GM12878 (cell line): ENCODE data around the gene HTRA3.

Experiments used
- BCLAF1 ChIP-seq: fragments of 450-650 bp; IDR thresholded peaks from 2 replicates; pipeline ENCODE4 v1.6.1; 2017; ENCODE audit warnings: antibody characterized with exemption, mild to moderate bottlenecking, moderate library complexity
- CTCF ChIP-seq, 3 experiments: IDR thresholded peaks in 2 of 3; conservative IDR thresholded peaks in 1 of 3; 2 replicates each; pipeline ENCODE4 v1.5.1; 2011; ENCODE audit warnings: low read depth in 3 of 3, low read length in 3 of 3, mild to moderate bottlenecking in 3 of 3, control low read depth in 2 of 3, moderate library complexity in 2 of 3, inconsistent platforms in 1 of 3, mixed read lengths in 1 of 3; ENCODE audit not compliant: control insufficient read depth in 2 of 3, insufficient read depth in 1 of 3; ENCODE audit errors: extremely low read depth in 1 of 3
- EP300 ChIP-seq, 2 experiments: fragments of 150-350 bp in 1 of 2; IDR thresholded peaks; 2 replicates each; pipeline ENCODE4 v1.6.1; 2011 to 2012; ENCODE audit warnings: low read depth in 2 of 2, low read length in 2 of 2, borderline replicate concordance in 1 of 2, improper control_type of control experiment in 1 of 2, inconsistent platforms in 1 of 2; ENCODE audit not compliant: control insufficient read depth in 1 of 2
- KDM1A ChIP-seq: fragments of 200-600 bp; sonication (generic); IDR thresholded peaks from 2 replicates; pipeline ENCODE4 v1.6.1; 2016; ENCODE audit warnings: borderline replicate concordance
- POLR2A ChIP-seq: IDR thresholded peaks from 2 replicates; pipeline ENCODE4 v1.6.1; 2011; ENCODE audit warnings: low read depth, mild to moderate bottlenecking, low read length
- POLR2AphosphoS5 ChIP-seq: IDR thresholded peaks from 2 replicates; pipeline ENCODE4 v1.6.1; 2011; ENCODE audit warnings: mild to moderate bottlenecking, low read length, inconsistent platforms
- RAD21 ChIP-seq: IDR thresholded peaks from 2 replicates; pipeline ENCODE4 v1.6.1; 2011; ENCODE audit warnings: mild to moderate bottlenecking, low read depth, low read length, moderate library complexity; ENCODE audit not compliant: insufficient read depth
- SMC3 ChIP-seq: IDR thresholded peaks from 2 replicates; pipeline ENCODE4 v1.6.1; 2011; ENCODE audit warnings: low read length, improper control_type of control experiment, borderline replicate concordance
- SP1 ChIP-seq: IDR thresholded peaks from one replicate; pipeline ENCODE4 v1.6.1; 2011; ENCODE audit warnings: low read depth, low read length
- SUZ12 ChIP-seq: fragments of 200-600 bp; sonication (generic); IDR thresholded peaks from one replicate; pipeline ENCODE4 v1.6.1; 2018; ENCODE audit warnings: antibody characterized with exemption, mild to moderate bottlenecking; ENCODE audit not compliant: unreplicated experiment
- YBX1 ChIP-seq: fragments of 450-650 bp; IDR thresholded peaks from 2 replicates; pipeline ENCODE4 v1.6.1; 2016; ENCODE audit warnings: antibody characterized with exemption
- TF ChIP-seq, protein P1 (sequence below): IDR thresholded peaks from 2 replicates; pipeline ENCODE4 v1.6.1; 2012; ENCODE audit warnings: mild to moderate bottlenecking, low read depth, low read length

DNA sequence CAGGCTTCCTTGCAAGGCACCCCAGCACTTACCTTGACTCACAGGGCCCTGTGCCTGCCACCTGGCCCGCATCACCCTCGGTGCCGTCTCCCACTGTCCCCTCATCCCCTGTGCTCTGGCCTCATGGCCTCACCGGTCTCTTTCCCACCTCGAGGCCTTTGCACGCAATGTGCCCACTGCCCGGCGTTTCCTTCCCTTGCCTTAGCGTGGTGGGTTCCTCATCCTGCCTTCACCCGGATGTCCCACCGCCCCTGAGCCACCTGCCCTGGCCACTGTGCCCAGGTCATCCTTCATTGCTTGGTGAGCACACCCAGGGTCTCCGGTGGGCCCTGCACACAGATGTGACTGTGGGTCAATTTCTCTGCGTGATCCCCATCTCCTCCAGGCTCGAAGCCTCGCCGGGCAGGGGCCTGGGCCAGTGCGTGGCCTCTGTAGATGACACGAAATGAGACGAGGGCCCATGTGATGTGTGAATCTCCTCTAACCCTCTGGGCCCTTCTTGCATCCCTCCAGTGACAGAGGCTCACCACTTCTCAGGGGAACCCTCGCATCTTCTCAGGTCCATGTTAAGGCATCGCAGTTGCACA lies 4.6 kb downstream of the HTRA3 start:
- TF ChIP-seq EP300 (IDR thresholded peaks at IDR 0.05; ENCODE audit: borderline replicate concordance in 1 of 2, control insufficient read depth in 1 of 2, low read depth in 2 of 2, low read length in 2 of 2): no peak
- TF ChIP-seq CTCF (IDR thresholded peaks at IDR 0.05 in 2 of 3, conservative IDR thresholded peaks at IDR 0.05 in 1 of 3; ENCODE audit: control insufficient read depth in 2 of 3, extremely low read depth in 1 of 3, insufficient read depth in 1 of 3, low read depth in 3 of 3, low read length in 3 of 3): no peak
- no peak for TF ChIP-seq BCLAF1
- TF ChIP-seq YBX1: no peak
- no peak for TF ChIP-seq RAD21
- TF ChIP-seq KDM1A: no peak
- no peak for TF ChIP-seq POLR2A
- no peak for TF ChIP-seq SP1
- no peak for TF ChIP-seq SUZ12
- no peak for TF ChIP-seq POLR2AphosphoS5
- TF ChIP-seq, protein P1, sequence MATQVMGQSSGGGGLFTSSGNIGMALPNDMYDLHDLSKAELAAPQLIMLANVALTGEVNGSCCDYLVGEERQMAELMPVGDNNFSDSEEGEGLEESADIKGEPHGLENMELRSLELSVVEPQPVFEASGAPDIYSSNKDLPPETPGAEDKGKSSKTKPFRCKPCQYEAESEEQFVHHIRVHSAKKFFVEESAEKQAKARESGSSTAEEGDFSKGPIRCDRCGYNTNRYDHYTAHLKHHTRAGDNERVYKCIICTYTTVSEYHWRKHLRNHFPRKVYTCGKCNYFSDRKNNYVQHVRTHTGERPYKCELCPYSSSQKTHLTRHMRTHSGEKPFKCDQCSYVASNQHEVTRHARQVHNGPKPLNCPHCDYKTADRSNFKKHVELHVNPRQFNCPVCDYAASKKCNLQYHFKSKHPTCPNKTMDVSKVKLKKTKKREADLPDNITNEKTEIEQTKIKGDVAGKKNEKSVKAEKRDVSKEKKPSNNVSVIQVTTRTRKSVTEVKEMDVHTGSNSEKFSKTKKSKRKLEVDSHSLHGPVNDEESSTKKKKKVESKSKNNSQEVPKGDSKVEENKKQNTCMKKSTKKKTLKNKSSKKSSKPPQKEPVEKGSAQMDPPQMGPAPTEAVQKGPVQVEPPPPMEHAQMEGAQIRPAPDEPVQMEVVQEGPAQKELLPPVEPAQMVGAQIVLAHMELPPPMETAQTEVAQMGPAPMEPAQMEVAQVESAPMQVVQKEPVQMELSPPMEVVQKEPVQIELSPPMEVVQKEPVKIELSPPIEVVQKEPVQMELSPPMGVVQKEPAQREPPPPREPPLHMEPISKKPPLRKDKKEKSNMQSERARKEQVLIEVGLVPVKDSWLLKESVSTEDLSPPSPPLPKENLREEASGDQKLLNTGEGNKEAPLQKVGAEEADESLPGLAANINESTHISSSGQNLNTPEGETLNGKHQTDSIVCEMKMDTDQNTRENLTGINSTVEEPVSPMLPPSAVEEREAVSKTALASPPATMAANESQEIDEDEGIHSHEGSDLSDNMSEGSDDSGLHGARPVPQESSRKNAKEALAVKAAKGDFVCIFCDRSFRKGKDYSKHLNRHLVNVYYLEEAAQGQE: no peak
- no peak for TF ChIP-seq SMC3
